VCaP (cell line): ENCODE measurements around the gene KCNG1.

Experiments used
- H3K27ac ChIP-seq: fragments of 450-650 bp; 2 replicates; pipeline ENCODE4 v1.5.1; 2017
- CTCF ChIP-seq: fragments of 450-650 bp; conservative IDR thresholded peaks from 2 replicates; pipeline ENCODE4 v1.5.1; 2017; ENCODE audit warnings: mild to moderate bottlenecking, moderate library complexity

Gene KCNG1

GRCh38 chr20:51009303-51010042 is 13.4 kb downstream of the KCNG1 start:
- no peak overlapping the region for H3K27ac ChIP-seq
- no peak for TF ChIP-seq CTCF

- H3K27ac ChIP-seq = no peak overlapping the region
- TF ChIP-seq CTCF = no peak
Observed at GRCh38 chr20:51008718-51009117, 14.2 kb downstream of the KCNG1 start.

- TF ChIP-seq CTCF = no peak
Observed at GRCh38 chr20:51005214-51005613, 17.7 kb downstream of the KCNG1 start.

GRCh38 chr20:51004781-51005180 is 18.1 kb downstream of the KCNG1 start:
- no peak for TF ChIP-seq CTCF
- H3K27ac ChIP-seq = no peak overlapping the region

More at GRCh38 chr20:51005214-51005613, 17.7 kb downstream of the KCNG1 start:
- no peak overlapping the region for H3K27ac ChIP-seq

- H3K27ac ChIP-seq = no peak overlapping the region
- no peak for TF ChIP-seq CTCF
Observed at GRCh38 chr20:51004305-51004727, 18.6 kb downstream of the KCNG1 start.

GRCh38 chr20:51003753-51004152 is 19.2 kb downstream of the KCNG1 start:
- no peak for TF ChIP-seq CTCF
- no peak overlapping the region for H3K27ac ChIP-seq

GRCh38 chr20:51002633-51003032 is 20.3 kb downstream of the KCNG1 start:
- TF ChIP-seq CTCF = no peak
- no peak overlapping the region for H3K27ac ChIP-seq
